Measurements from ENCODE around the gene PSMC1. TPM values are rescaled to one million over a fixed set of nuclear protein-coding genes. Genes with fewer than 3 reads are reported as not detected.
A peak's percentile ranks its signal among the peaks of the same experiment; 100 is the strongest.

The PSMC1 gene
- total and polyA plus RNA-seq, 8 donors, result 24.4 to 71.4 (median 37.2) TPM

DNA sequence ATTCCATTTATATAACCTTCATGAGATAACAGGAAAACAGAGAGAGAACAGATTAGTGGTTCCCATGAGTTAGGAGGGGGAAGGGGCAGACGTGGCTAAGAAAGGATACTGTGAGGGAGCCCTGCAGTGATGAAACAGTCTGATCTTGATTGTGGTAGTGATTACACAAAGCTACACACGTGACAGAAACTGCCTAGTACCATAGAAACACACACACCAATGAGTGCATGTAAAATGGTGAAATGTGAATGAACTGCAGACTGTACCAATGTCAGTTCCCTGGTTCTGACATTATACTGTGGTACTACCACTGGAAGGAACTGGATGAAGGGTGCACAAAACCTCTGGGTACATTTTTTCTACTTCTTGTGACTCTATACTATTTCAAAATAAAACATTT lies 38.5 kb downstream of the PSMC1 start:
- no peaks in the 10 kb centered on the region for H3K4me1 ChIP-seq
- 59 to 61% methylated on average over 2 of the region's 2 CpGs for WGBS, 2 donors
- H3K9me3 ChIP-seq, result no peaks in the 10 kb centered on the region
- H3K4me3 ChIP-seq, result no peak overlapping the region
- H3K36me3 ChIP-seq, result peaks cover 0 to 35% (median 0%) of the 10 kb centered on the region in 3 donors
- peak in 1 of 4 donors; percentile 26 for ATAC-seq
- no peaks in the 10 kb centered on the region for H3K27me3 ChIP-seq
- intact Hi-C loops (cut with DNase I), result no loop called here
- no peak for FAIRE-seq
- DNase-seq, result no peak
- H3K27ac ChIP-seq, result no peak overlapping the region
- TF ChIP-seq, protein P1, sequence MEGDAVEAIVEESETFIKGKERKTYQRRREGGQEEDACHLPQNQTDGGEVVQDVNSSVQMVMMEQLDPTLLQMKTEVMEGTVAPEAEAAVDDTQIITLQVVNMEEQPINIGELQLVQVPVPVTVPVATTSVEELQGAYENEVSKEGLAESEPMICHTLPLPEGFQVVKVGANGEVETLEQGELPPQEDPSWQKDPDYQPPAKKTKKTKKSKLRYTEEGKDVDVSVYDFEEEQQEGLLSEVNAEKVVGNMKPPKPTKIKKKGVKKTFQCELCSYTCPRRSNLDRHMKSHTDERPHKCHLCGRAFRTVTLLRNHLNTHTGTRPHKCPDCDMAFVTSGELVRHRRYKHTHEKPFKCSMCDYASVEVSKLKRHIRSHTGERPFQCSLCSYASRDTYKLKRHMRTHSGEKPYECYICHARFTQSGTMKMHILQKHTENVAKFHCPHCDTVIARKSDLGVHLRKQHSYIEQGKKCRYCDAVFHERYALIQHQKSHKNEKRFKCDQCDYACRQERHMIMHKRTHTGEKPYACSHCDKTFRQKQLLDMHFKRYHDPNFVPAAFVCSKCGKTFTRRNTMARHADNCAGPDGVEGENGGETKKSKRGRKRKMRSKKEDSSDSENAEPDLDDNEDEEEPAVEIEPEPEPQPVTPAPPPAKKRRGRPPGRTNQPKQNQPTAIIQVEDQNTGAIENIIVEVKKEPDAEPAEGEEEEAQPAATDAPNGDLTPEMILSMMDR (IDR thresholded peaks at IDR 0.05), result no peak

DNA sequence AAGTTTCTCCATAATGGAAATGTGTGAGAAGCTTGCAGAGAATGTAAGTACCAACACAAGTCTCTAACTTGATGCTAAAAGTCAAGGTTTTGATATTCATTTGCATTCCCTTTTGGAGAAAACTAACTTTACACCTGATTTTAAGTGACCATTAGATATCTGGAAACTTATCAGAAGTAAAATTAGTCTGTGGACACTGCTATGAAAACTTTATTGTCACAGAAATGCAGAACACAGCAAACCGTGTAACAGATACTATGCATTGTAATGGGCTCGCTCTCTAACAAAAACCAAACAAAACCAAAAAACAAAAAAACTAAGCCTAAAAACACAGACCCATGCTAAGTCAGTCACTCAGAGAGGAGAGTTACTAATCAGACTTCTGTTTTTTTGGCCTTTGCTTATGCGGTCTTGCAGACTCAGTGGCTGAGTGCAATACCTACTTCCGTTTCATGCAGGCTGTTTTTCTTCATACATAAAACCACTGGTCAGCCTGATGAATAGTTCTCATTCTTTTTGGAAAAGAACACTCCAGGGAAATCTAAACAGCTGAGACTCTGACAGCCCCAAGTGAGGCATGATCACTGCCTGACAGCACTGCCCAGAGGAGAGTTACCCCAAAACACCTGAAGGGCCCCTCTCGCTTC lies 39.6 kb downstream of the PSMC1 start:
- TF ChIP-seq, protein P1 (IDR thresholded peaks at IDR 0.05), result no peak
- DNase-seq (no peak), ATAC-seq (peak in 2 of 4 donors; percentile 45 to 61), FAIRE-seq (no peak)
- H3K36me3 ChIP-seq, result peaks cover 0 to 27% (median 0%) of the 10 kb centered on the region in 3 donors
- no peak overlapping the region for H3K27ac ChIP-seq
- intact Hi-C loops (cut with DNase I), result no loop called here
- H3K4me1 ChIP-seq, result no peaks in the 10 kb centered on the region
- WGBS, 2 donors, result 89 to 94% methylated on average over 5 of the region's 5 CpGs
- no peaks in the 10 kb centered on the region for H3K9me3 ChIP-seq
- H3K27me3 ChIP-seq, result no peaks in the 10 kb centered on the region
- no peak overlapping the region for H3K4me3 ChIP-seq

DNA sequence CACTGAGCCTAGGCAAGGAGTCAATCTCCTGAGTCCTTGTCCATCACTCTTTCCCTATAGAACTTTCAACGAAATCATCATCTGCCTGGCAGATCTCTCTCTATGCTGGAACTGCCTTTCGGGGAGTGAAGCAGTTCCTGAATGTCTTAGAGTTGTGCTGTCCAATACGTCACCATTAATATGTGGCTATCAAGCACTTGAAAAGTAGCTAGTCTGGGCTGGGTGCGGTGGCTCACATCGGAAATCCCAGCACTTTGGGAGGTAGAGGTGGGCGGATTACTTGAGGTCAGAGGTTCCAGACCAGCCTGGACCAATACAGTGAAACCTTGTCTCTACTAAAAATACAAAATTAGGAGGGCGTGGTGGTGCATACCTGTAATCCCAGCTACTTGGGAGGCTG lies 40.3 kb downstream of the PSMC1 start:
- peaks cover 0 to 20% (median 0%) of the 10 kb centered on the region in 3 donors for H3K36me3 ChIP-seq
- TF ChIP-seq, protein P1 (IDR thresholded peaks at IDR 0.05), result no peak
- no peak for FAIRE-seq
- no peaks in the 10 kb centered on the region for H3K27me3 ChIP-seq
- ATAC-seq, result no peak
- 93 to 95% methylated on average over 7 of the region's 7 CpGs for WGBS, 2 donors
- no peak overlapping the region for H3K27ac ChIP-seq
- H3K9me3 ChIP-seq, result no peaks in the 10 kb centered on the region
- H3K4me3 ChIP-seq, result no peak overlapping the region
- H3K4me1 ChIP-seq, result no peaks in the 10 kb centered on the region
- intact Hi-C loops (cut with DNase I), result no loop called here
- no peak for DNase-seq

DNA sequence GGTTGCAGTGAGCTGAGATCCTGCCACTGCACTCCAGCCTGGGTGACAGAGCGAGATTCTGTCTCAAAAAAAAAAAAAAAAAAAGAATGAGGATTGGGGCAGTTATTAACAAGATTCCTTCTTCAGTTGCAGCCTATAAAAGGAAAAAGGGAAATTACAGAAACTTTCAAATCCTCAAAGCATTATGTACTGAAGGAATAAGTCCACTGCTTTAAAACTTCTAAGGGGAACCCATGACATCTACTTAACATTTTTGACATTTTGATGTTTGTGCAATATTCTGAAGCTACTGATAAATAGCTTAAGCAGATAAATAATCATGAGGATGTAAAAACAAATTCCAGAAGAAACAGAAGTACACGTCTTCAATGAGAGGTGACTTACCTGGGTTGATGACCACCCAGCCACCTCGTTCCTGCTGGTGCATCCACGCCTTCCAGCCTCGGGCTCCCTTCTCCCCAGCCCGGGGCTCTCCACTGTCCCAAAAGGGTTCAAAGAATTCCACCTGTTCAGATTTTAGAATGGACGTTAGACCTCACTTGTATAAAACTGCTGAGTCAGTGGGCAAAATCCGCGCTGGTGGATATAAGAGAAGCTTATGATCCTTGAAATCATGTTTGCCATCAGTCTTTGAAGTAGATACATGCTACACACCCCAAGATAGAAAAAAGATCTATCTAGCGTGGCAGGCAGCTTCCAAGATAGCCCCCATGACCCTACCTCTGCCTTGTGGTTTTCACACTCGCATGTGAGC lies 41.7 kb downstream of the PSMC1 start:
- 89 to 94% methylated on average over 11 of the region's 11 CpGs for WGBS, 2 donors
- H3K9me3 ChIP-seq, result no peaks in the 10 kb centered on the region
- DNase-seq (no peak), FAIRE-seq (no peak), ATAC-seq (no peak)
- no peak overlapping the region for H3K27ac ChIP-seq
- no peaks in the 10 kb centered on the region for H3K27me3 ChIP-seq
- intact Hi-C loops (cut with DNase I), result no loop called here
- TF ChIP-seq, protein P1 (IDR thresholded peaks at IDR 0.05), result no peak
- no peak overlapping the region for H3K4me3 ChIP-seq
- H3K36me3 ChIP-seq, result peaks cover 0 to 10% (median 2%) of the 10 kb centered on the region in 3 donors
- peaks cover 0 to 8% (median 4%) of the 10 kb centered on the region in 3 donors for H3K4me1 ChIP-seq

DNA sequence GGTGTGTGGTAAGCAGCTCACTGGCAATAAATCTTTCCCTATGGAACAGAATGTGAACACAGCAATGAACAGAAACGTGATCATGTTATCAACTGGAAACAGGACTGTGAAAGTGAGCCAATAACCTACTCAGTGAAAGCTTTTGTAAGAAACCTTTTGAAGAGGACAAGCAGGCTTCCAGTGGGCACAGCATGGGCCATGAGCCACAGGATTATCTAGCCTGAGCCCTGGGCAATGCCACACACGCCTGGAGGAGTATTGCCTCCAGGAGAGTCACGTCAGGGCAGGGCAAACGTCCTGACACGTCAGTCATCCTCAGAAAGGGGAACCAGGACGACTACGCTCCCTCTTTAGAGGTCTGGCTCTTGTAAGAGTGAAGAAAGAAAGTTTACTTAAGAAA lies 43.1 kb downstream of the PSMC1 start:
- 77 to 78% methylated on average over 7 of the region's 7 CpGs for WGBS, 2 donors
- H3K4me3 ChIP-seq, result no peak overlapping the region
- H3K27ac ChIP-seq, result no peak overlapping the region
- FAIRE-seq (no peak), DNase-seq (no peak), ATAC-seq (peak in 1 of 4 donors; percentile 50)
- no peaks in the 10 kb centered on the region for H3K27me3 ChIP-seq
- H3K4me1 ChIP-seq, result peaks cover 0 to 8% (median 4%) of the 10 kb centered on the region in 3 donors
- H3K9me3 ChIP-seq, result no peaks in the 10 kb centered on the region
- TF ChIP-seq, protein P1 (IDR thresholded peaks at IDR 0.05), result no peak
- intact Hi-C loops (cut with DNase I), result no loop called here
- H3K36me3 ChIP-seq, result peaks cover 0 to 17% (median 5%) of the 10 kb centered on the region in 3 donors
